ENCODE measurements around the gene HNRNPM.
"Not testable (repeated sequence)": the region's sequence is repeated elsewhere in the genome, so short reads cannot be mapped to it uniquely, and the experiment has no call there.

Gene HNRNPM

DNA sequence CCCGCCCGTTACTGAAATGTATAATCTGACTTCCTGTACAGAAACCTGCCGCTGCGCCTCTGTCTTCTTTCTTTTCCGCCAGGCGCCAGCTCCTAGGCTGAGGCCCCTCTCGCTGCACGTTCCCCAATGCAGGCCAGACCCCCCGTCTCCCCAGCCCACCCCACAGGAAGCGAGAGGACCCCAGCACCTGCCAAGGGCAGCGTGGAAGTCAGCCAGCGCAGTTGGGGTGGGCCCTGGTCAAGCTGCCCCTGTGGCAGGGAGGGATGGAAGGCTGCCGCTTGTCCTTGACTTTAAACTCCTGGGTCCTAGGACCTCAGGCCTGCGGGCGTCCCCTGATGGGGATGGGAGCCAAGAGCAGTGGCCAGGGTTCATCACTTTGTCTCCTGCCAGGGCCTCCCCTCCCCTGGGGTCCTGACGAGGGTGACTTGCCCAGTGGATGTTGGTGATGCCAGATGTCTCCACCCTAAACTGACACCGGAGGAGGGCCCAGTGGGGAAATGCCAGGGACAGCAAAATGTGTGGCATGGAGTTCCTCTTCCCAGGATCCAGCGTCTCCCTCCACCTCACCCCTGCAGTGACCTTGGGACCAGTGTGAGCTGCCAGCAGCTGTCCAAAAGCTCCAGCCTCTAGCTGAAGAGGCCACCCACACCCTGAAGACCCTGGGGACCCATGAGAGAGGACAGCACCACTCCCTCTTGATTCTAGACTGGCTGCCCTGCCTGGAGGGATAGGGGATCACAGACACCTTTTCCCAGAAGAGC, 40.2 kb upstream of the HNRNPM start:
- ChIA-PET POLR2A (interaction anchor here (0.6 to 1.1 kb wide), 2 partner anchors 60 to 137 kb away, joined by 3 read pairs; no protein-coding TSS in a partner anchor), CTCF (interaction anchor here (0.9 to 3.7 kb wide), 5 partner anchors 8 to 50 kb away, joined by 4 to 20 read pairs (median 6); partner anchors contain the start of gene MARCHF2)
- no peak overlapping the region for H3K4me3 ChIP-seq (ENCODE audit: low read depth, low read length)
- no peak for DNase-seq (ENCODE audit: low read depth, low spot score)
- TF ChIP-seq CTCF (IDR thresholded peaks at IDR 0.05; ENCODE audit: insufficient read depth, low read length, missing control alignments), result no peak

- H3K4me3 ChIP-seq (ENCODE audit: low read depth, low read length); POLR2A ChIA-PET; DNase-seq (ENCODE audit: low read depth, low spot score): not testable (repeated sequence)
- CTCF ChIA-PET, result interaction anchor here (0.7 to 5.7 kb wide), 9 partner anchors 13 to 169 kb away, joined by 3 to 53 read pairs (median 12); partner anchors contain the start of gene MYO1F
These were observed 34.1 kb upstream of the HNRNPM start for GRCh38 chr19:8410718-8411117.

DNA sequence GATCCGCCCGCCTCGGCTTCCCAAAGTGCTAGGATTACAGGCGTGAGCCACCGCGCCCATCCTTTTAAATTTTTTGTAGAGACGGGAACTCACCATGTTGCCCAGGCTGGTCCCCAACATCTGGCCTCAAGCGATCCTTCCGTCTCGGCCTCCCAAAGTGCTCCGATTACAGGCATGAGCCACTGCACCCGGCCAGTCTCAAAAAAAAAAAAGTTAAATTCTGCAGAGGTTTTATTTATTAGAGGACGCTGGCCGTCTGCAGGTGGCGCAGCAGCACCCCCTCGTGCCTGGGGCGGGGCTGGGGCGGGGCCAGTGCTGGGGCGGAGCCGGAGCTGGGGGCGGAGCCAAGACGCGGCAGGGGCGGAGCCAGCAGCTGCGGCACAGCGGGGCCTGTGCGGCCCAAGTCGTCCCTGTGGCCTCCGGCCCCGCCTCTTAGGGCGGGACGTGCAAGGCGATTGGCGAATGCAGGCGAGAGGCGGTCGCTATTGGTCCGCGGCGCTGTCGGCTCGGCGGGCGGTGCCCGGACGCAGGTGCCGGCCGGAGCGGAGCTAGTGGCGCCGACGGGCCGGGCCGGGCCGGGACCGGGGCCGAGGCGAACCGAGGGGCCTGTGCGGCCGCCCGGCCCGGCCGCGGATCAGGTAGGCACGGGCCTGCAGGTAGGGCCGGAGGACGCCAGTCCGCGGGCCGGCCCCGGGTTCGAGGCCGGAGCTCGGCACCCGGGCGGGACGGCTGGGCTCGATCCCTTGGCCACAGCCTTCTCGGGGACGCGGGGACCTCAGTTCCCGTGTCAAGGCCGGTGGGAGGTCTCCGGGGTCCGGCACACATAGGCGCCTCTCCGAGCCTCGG, 31.8 kb upstream of the HNRNPM start, which contains the start of gene MARCHF2:
Gene MARCHF2, plus strand, starts transcription at position 523 of the 846 bp plus-strand sequence. CDS start 8,536 bp downstream, outside the sequence.
- TF ChIP-seq CTCF (IDR thresholded peaks at IDR 0.05; ENCODE audit: insufficient read depth, low read length, missing control alignments), result peak; percentile 57
- peak within 1 kb of the TSS; percentile 67 for H3K4me3 ChIP-seq (ENCODE audit: low read depth, low read length)
- ChIA-PET CTCF (interaction anchor here (0.5 to 5.7 kb wide), 26 partner anchors 8 to 166 kb away, joined by 3 to 53 read pairs (median 6); partner anchors contain the start of genes ANGPTL4, MYO1F, RAB11B and ZNF414), POLR2A (interaction anchor here (0.6 to 1.6 kb wide), 7 partner anchors 11 to 121 kb away, joined by 3 to 14 read pairs (median 4); partner anchors contain the start of genes RAB11B and ZNF414)
- peak; percentile 74 for DNase-seq (ENCODE audit: low read depth, low spot score)

GRCh38 chr19:8413629-8413995, 31.2 kb upstream of the HNRNPM start:
- POLR2A ChIA-PET, result interaction anchor here (0.6 to 1.6 kb wide), 5 partner anchors 10 to 238 kb away, joined by 3 to 14 read pairs (median 5); partner anchors contain the start of gene ZNF414
- DNase-seq (ENCODE audit: low read depth, low spot score), result no peak
- H3K4me3 ChIP-seq (ENCODE audit: low read depth, low read length), result peak overlapping the region; percentile 67
- no peak for TF ChIP-seq CTCF (IDR thresholded peaks at IDR 0.05; ENCODE audit: insufficient read depth, low read length, missing control alignments)
- CTCF ChIA-PET, result interaction anchor here (0.6 to 5.7 kb wide), 26 partner anchors 8 to 166 kb away, joined by 3 to 53 read pairs (median 5); partner anchors contain the start of genes ANGPTL4, HNRNPM, MYO1F and RAB11B

- DNase-seq (ENCODE audit: low read depth, low spot score), result no peak
- POLR2A ChIA-PET, result interaction anchor here (0.7 kb wide), 1 partner anchor 617 kb away, joined by 3 read pairs; no protein-coding TSS in a partner anchor
- no peak for TF ChIP-seq CTCF (IDR thresholded peaks at IDR 0.05; ENCODE audit: insufficient read depth, low read length, missing control alignments)
- CTCF ChIA-PET, result interaction anchor here (2.4 kb wide), 1 partner anchor 63 kb away, joined by 8 read pairs; no protein-coding TSS in a partner anchor
- H3K4me3 ChIP-seq (ENCODE audit: low read depth, low read length), result no peak overlapping the region
These were observed 28.0 kb upstream of the HNRNPM start for GRCh38 chr19:8416796-8417195.

All from AG04449 (cell line).